HG02884 (cell line): ENCODE measurements around the gene HOXA3.
A peak's percentile ranks its signal among the peaks of the same experiment; 100 is the strongest.

Experiments
- ATAC-seq: cut with Tn5 transposase; IDR thresholded peaks from one replicate; pipeline ENCODE4 v1.9.1; 2021; ENCODE audit warnings: mild to moderate bottlenecking, moderate library complexity; ENCODE audit not compliant: unreplicated experiment

Gene HOXA3

GRCh38 chr7:27095050-27095896, 57.1 kb downstream of the HOXA3 start:
- ATAC-seq, result peak; percentile 15

GRCh38 chr7:27094304-27095049, 57.9 kb downstream of the HOXA3 start:
- no peak for ATAC-seq

- no peak for ATAC-seq
These were observed 59.0 kb downstream of the HOXA3 start for GRCh38 chr7:27093184-27093895.

- ATAC-seq, result no peak
These were observed 59.6 kb downstream of the HOXA3 start for GRCh38 chr7:27092819-27093110.

GRCh38 chr7:27091941-27092818, 60.2 kb downstream of the HOXA3 start:
- ATAC-seq, result no peak

- no peak for ATAC-seq
These were observed 61.3 kb downstream of the HOXA3 start for GRCh38 chr7:27091105-27091504.

GRCh38 chr7:27088002-27088922, 64.1 kb downstream of the HOXA3 start:
- no peak for ATAC-seq

GRCh38 chr7:27083646-27084045, 68.7 kb downstream of the HOXA3 start:
- ATAC-seq, result no peak

GRCh38 chr7:27082171-27082570, 70.2 kb downstream of the HOXA3 start:
- ATAC-seq, result no peak

GRCh38 chr7:27080844-27081436, 71.4 kb downstream of the HOXA3 start:
- ATAC-seq, result no peak

GRCh38 chr7:27079234-27079975, 73.0 kb downstream of the HOXA3 start:
- ATAC-seq, result no peak

GRCh38 chr7:27078616-27079233, 73.7 kb downstream of the HOXA3 start:
- ATAC-seq, result no peak

GRCh38 chr7:27073076-27073475, 79.3 kb downstream of the HOXA3 start:
- ATAC-seq, result no peak

GRCh38 chr7:27071622-27072390, 80.6 kb downstream of the HOXA3 start:
- no peak for ATAC-seq

- ATAC-seq, result no peak
These were observed 84.1 kb downstream of the HOXA3 start for GRCh38 chr7:27068259-27068658.

GRCh38 chr7:27066148-27066547, 86.2 kb downstream of the HOXA3 start:
- ATAC-seq, result no peak

GRCh38 chr7:27065709-27066108, 86.7 kb downstream of the HOXA3 start:
- ATAC-seq, result no peak
